HG02885 (cell line): ENCODE measurements around the gene FNIP2.
"Not testable (repeated sequence)": the region's sequence is repeated elsewhere in the genome, so short reads cannot be mapped to it uniquely, and the experiment has no call there.

Experiments used
- ATAC-seq: cut with Tn5 transposase; IDR thresholded peaks from one replicate; pipeline ENCODE4 v1.9.1; 2021; ENCODE audit warnings: mild to moderate bottlenecking; ENCODE audit not compliant: unreplicated experiment, poor library complexity

FNIP2 gene

DNA sequence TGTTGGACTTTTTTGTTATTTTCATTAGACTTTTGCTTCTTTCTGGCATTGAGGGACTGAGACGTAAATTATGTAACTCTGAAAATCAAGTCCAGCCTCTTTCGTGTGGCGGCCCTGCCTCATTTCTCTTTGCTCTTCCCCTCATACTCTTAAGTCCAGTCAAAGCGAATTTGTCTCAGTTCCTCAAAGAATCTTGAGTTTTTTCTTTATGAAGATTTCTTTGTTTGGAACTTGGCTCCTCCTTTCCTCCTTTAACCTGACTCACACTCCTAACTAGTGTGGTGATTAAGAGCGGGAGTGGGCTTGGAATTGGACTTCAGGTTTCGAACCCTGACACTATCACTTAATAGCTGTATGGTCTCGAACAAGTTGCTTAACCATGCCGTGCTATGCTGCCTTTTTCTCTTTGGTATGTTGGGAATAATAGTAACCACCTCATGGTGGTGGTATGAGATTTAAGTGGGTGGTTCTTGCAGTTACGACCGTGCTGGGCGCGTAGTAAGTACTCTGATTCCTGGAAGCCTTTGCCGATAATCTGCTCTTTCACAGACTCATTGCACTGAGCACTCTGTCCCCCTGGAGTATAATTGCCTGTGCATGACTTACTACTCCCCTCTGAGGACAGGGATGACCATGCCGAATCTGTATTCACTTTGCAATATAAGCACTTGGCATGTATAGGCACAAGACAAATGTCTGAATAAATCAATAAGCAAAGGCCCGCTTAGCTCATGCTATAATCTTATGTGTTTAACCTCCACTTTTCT lies 19.1 kb downstream of the FNIP2 start:
- ATAC-seq, result no peak

DNA sequence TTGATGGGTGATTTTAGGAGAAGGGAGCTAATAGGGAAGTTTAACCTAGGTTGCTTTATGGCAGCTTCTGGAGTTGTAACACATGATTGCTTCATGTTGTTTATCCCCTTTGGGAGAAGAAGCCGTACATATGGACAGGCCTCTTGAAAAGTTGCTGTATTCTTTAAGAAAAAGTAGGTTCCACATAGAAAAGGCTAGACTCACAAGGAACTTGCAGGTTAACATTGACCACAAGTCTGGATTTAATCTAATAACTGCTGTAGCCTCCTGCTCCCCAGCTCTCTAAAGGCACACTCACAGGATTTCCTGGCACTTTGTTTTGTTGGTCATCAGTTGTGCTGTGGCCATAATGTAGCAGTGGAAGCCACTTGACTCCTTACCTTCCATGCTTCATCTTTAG lies 19.7 kb downstream of the FNIP2 start:
- no peak for ATAC-seq

DNA sequence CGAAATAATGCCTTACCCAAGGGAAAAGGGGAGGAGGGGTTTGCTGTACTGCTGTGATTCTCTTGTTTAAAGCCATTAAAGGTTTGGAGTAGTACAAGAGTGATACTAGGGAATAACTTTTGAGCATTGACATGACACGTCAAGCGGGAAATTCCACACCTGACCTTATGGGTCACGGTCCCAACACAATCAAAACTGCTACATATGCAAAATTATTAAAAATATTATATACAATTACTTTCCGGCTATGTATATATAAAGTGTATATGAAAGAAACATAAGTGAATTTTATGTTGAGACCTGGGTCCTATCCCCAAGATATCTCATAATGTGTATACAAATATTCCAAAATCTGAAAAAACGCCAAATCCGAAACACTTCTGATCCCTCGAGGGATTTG lies 21.0 kb downstream of the FNIP2 start:
- no peak for ATAC-seq

DNA sequence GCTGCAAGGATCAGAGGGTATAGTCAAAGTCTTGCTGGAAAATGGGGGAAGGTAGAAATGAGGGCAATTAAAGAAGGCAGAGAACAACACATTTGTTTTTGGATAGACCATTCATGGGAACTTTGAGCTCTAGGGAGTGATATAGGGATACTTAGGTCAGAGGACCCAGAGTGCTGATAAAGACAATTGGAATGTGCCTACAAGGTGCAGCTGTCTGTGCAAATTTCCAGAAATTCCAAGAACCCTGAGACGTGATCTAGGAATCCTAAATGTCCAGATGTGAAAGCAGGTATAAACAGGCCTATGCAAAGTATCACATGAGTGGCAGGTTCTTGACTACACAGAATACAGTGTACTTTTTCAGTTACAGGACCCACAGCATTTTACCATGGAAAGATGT lies 24.2 kb downstream of the FNIP2 start:
- ATAC-seq, result no peak

DNA sequence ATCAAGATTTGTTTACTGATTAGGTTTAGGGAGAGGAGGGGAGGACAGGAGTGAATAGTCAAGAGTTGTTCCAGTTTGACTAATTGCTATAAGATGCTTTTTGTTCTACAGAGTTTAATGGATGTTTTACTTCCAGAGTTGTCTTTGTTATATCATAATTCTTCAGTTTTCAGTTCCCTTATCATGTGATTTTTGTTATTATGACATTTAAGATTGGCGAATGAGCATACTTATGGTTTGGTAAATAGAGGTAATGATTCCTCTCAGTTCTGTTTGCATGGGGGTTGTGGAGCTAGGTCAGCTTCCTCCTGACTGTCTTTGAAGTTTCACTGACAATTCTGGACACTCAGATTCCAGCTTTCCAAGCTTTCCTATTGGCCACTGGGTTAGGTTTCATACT lies 24.6 kb downstream of the FNIP2 start:
- not testable (repeated sequence) for ATAC-seq

DNA sequence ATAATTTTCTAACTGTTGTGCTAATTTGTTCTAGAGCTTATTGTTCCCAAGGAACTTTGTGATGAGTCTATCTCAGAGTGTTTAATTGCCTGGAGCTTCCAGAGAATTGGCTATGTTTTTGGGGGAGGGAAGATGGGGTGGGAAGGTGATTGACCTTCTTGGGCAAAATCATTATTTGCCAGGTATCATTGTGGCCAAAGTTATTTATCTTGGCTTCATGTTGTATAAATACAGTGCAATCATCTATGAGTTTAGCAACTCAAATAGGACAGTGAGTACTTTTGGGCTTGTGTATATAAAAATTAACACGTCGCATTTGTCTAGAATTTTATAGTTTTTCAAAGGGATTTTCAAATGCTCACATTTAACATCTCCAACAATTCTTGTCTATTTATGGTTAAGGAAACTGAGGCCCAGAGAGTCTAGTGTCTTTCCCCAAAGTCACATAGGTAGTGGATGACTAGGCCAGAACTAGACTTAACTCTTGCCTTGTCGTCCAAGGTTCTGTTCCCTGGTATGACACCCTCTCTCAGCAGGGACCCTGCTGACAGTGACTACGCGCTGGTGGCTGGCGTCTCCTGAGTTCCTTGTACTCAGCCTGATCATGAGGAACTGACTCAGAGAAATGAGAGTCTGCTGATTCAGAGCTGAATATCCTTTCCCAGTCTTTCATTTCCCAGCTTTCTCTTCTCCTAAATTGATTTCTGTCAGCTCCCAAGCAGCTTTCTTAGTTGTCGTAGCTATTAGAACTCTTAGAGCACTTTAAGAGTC lies 27.7 kb downstream of the FNIP2 start:
- ATAC-seq, result no peak

DNA sequence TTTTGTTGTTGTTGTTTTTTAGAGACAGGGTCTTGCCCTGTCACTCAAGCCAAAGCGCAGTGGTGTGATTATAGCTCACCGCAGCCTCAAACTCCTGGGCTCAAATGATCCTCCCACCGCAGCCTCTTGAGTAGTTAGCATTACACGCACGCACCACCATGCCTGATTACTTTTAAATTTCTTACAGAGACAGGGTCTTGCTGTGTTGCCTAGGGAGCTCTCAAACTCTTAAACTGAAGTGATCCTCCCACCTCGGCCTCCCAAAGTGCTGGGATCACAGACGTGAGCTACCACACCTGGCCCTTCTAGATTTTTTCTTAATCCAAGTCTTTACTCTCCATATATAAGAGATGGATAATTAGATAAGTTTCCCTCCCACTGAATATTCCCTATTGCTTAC lies 29.2 kb downstream of the FNIP2 start:
- ATAC-seq, result no peak

DNA sequence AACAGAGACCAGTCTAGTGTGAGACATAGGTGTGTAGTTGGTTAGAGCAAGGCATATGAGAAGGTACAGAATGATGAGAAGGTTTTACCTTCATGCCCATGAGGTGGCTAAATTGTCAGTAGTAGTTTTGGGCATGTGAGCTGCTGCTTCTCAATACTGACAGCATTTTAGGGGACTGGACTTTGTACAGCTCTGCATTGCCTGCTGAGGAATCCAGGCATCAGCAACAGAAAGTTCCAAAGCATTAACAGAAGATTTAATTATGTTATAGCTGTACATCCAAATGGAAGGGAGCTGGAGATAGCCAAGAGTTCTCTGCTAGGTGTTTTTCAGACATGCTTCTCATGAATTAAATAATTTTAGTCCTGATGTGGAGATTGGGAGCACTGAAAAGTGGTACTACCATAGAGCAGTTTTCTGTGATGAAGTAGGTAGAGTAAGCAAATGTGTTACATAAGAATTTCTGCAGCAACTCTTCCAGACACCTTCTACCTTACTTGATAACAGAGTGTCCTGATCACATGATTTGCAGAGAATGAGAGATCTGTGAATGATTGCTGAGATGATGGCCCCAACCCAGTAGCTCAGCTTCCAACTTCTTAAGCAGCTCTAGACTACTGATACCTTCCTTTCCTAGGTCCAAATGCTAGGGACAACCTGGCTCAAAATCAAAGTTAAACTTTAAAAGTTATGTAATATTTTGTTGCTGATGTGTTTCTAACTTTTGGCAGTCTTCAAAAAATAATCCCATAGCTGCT lies 30.4 kb downstream of the FNIP2 start:
- no peak for ATAC-seq

DNA sequence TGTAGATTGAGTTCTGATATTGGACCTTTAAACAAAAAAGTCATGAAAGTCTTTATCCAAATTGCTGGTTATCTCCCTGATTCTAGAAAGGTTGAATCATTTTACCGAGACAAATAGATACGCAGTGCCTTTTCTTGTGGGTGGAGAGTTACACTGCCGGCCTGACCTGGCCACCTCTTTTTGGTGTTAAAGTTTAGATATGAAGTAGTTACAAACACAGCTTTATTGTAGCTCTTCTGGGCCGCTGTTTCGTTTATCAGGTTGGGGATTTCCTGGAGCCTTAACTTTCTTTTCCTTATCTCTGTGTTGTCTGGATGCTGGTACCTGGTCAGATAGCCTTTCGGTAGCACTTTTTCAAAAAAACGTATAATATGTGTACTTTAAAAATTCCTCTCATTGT lies 31.0 kb downstream of the FNIP2 start:
- no peak for ATAC-seq

DNA sequence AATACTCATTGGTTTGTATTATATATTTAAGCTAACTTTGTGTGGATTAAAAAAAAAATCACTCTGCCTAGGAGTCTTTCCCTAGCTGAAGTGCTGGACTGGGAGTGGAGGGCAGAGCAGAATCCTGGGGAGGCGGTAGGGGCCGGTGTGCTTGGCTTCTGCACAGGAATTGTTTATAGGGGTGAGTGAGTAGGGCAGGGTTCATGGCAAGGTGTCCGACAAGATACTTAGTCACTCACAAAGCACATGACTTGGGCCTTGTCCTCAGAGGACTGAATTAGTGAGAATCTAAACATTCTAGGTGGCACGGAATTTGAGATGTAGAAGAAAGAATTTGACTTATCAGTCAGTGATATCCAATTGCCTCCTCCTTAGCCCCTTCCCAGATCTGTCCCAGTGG lies 32.2 kb downstream of the FNIP2 start:
- no peak for ATAC-seq

DNA sequence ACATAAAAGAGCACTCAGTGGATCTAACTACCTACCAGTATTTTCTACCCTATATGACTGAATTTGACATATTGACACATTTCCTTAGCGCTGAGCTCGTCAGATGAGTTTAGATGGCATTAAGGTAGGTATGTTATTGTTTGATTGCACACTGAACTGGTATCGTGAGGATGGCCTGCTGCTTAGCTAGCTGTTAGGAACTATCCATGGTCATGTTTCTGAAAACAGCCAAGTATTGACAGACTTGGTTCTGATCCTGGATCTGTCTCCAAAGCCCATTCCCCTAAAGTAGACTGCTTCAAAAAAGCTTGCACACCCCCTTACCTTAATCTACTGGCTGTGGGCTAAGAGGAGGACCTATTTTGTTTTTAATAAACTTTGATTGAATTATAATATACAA lies 32.9 kb downstream of the FNIP2 start:
- ATAC-seq, result no peak

DNA sequence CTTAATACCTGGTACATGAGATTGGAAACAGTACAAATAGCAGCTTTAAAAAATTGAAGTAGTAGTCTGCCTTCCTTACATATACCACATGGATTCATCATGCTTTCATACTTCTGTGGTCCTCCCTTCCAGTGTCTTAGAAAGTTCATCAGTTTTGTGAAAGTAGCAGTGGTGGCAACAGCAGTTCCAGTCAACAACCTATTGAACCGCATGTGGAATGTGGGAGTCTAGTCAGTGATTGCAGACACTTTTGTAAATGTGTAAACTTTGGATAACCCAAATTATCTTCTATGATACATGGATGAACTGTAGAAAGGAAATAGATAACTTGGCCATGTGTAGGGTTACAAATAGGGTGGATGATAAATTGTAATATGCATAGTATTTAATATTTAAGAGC lies 34.1 kb downstream of the FNIP2 start:
- ATAC-seq, result no peak

DNA sequence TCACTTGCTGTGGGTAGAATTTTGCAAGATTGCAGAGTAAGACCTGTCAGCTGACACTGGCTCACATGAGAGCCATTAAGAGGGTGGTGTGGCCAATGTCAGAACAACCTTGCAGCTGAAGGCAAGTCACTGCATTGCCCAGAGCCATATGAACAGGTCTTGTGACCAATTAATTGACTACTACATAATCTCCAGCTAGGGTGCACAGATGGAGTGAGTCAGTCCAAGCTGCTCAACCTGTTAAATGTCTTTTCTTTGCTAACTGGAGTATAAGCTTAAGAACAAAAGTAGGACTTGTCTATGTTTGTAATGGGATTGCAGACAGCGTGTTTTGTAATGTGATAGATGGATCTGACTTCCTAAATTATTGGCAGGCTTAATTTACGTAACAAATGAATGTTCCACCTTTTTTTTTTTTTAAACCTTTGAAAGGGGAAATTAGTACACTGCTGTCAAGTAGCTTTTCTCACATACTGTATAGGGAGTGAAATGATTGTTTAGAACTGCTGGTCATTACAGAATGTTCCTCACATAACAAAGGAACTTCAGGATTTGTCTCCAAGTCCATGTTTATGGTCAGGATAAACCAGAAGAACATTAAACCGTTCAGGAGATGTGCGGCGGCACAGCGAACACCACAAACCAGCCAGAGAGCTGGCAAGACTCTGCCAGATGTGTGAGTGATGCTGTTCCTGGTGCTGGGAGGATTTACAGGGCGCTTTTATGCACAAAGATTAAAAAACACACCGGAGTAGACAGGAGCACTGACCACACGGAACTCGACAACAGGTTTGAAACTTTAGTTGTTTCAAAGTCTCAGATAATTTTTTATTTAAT lies 37.0 kb downstream of the FNIP2 start:
- no peak for ATAC-seq

DNA sequence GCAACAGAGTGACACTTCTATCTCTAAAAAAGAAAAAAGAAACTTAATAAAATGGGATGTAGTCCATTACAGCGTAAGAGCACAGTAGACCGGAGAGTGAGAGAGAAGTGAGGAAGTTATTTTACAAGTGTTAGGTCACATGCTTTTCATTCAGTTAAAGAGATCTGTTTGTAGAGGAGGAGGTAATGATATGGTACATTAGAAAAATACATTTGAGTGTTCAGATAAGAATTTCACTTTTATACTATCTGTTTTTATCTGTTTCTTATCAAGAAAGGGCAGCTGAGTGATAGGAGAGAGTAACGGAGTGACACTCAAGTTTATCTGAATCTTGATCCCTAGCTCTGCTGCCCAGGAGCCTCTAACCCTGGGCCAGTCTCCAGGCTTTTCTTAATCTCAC lies 38.9 kb downstream of the FNIP2 start:
- no peak for ATAC-seq

DNA sequence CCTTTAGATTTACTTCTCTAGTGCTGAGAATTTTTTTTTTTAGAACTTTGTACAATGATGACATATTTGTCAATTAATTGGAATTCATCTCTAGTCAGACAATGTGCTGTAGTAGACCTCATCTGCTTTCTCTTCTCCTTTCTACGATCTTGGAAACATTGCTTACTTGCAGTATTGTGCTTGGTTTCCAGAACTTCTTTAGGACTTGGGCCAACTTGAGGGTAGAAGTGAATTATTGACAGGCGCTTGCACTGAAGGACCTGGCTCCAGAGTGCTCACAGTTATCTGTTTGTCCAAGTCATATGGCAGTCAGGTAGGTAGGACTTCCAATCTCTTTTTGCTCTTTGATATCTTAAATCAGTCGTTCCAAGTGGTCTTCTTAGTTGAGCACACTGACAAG lies 39.6 kb downstream of the FNIP2 start:
- ATAC-seq, result no peak

DNA sequence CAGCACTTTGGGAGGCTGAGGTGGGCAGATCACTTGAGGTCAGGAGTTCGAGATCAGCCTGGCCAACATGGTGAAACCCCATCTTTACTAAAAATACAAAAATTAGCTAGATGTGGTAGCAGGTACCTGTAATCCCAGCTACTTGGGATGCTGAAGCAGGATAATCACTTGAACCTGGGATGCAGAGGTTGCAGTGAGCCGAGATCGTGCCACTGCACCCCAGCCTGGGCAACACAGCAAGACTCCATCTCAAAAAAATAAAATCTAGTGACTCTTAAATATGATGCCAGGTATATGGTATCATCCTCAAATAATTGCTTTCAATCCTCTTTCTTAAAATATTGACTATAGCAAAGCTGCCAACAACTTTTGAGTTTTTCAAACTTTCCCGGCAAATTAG lies 40.4 kb downstream of the FNIP2 start:
- peak; percentile 0 for ATAC-seq

DNA sequence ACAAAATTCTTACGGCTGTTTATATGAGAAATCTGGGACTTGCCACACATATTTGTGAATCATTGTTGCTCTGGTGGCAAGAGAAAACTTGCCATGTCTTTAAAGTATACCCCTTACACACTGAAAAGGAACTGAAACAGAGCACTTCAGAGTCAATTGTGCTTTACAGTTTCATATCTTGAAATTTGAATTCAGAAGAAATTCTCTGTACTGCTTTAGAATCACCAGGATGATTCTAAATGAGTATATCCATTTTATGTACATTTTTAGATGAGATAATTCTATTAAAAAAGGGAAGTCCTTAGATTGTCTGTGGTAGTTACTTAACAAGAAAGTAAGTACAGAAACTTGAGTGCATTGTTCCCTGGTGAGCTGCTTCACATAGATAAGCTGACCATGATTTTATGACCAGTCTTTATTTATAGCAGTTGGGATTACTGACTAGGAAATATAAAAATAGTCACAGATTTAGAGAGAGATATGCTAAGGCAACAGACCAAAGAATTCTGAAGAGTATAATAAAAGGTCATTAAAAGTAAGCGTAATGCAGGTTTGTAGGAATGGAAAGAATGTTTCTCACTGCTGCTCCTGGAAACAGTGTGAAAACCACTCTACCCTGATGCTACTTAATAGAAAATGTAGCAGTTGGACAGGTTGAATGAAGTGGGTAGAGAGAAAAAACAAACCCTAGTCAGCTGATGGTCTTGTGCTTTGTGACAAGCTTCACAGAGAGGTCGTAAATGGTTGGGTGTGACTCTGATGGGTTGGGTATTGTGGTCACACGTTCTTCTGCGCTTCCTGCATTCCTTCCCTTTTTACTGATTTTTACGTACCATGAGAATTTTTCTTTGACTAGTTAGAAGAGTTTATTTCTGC lies 41.0 kb downstream of the FNIP2 start:
- peak; percentile 86 for ATAC-seq

DNA sequence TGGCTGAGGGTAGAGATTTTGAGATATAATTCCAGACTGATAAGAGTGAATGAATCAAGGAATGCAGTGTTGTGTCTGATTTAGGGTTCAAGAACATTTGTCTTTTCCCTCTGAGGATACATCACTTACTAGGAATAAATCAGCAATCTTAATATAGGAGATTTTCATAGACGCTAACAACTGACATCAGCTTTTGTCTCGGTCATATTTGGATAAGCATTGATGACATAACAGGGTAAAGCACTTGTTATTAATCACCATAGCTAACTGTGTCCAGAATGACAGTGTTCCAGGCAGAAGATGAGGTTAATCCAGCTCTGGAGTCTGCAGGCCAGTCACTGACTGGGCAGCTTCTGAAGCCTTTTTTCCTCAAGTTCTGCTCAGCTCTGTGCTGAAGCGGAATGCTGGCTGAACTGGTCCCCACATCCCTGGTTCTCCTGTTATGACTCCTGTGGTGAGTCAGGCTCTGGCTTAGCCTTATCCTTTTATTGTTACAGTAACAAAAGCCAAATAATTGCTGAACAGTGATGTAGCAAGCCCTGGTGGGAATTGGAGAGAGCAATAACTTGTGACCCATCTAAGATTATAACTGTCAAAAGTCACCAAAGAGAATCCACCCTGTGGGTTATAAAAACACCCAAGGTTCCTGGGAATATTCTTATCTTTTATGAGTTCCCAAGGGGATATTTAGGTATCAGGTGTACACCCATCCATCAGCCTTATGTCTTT lies 41.8 kb downstream of the FNIP2 start:
- ATAC-seq, result no peak

DNA sequence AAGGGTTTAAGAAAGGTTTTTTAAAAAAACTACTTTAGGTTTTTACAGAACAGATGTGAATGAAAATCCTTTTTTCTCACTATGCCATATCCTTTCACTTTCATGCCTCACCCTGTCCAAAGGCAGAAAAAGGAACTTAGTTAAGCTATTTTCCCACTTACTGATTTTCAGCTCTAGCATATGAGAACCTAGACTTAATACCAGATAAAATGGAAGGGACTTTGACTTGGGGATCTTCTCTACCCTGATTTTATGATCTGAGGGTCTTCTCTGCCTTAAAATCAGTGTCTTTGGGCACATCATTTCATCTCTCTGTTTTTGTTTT lies 42.4 kb downstream of the FNIP2 start:
- no peak for ATAC-seq
